H1 (cell line): ENCODE data around the gene RAPGEF6. TPM values are rescaled to one million over a fixed set of nuclear protein-coding genes. Genes with fewer than 3 reads are reported as not detected.

Experiments used
- TBP ChIP-seq: IDR thresholded peaks from 2 replicates; pipeline ENCODE4 v1.6.1; 2011; ENCODE audit warnings: low read depth, low read length, improper control_type of control experiment
- polyA plus RNA-seq, 7 experiments: library from polyadenylated mRNA; depleted of rRNA in 3 of 7; stranded (reverse) in 5 of 7; unstranded in 2 of 7; fragments of >200 nt in 5 of 7; fragments of 200-250 nt in 2 of 7; gene quantifications; 1 replicate in 5 of 7; 2 replicates in 1 of 7; 4 replicates in 1 of 7; pipeline versions ENCODE4 v1.2.1 to v1.2.3, GENCODE V29; 2011 to 2013; ENCODE audit warnings: missing spikeins in 2 of 7, mixed read lengths in 2 of 7
- total RNA-seq: library from RNA; stranded (reverse); fragmentation: NEBNext Ultra II Directional; extraction: Animal tissue kit (Norgen Biotek cat#: 25700); gene quantifications from 2 replicates; pipeline ENCODE4 v1.2.1, GENCODE V29; 2021
- TF ChIP-seq, protein P1 (sequence below): fragments of 300-600 bp; sonication (generic); IDR thresholded peaks from 2 replicates; pipeline ENCODE4 v1.7.1; 2012; ENCODE audit warnings: low read length, moderate library complexity, mild to moderate bottlenecking, inconsistent platforms; ENCODE audit not compliant: insufficient replicate concordance

The RAPGEF6 gene
- total and polyA plus RNA-seq, 2 of the 8 experiments (the other 6 are each of a cell fraction or from before 2014, with no cell fraction given) = 4.8 to 20.0 TPM

DNA sequence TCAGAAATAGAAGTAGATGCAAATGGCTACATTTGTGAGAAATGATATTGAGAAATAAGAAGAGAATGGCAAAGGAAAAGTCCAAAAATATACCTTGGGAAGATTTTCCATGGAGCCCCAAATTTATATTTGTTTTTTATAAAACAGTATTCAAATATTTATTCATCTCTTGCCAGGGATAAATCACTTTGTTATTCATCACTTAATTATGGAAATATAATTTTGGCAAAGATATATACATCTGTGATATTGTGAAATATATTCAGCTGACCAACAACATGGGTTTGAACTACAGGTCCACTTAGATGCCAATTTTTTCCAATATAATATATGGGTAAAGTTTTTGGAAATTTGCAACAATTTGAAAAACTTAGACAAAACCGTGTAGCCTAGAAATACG lies 19.7 kb upstream of the RAPGEF6 start (continued):
- TF ChIP-seq, protein P1, sequence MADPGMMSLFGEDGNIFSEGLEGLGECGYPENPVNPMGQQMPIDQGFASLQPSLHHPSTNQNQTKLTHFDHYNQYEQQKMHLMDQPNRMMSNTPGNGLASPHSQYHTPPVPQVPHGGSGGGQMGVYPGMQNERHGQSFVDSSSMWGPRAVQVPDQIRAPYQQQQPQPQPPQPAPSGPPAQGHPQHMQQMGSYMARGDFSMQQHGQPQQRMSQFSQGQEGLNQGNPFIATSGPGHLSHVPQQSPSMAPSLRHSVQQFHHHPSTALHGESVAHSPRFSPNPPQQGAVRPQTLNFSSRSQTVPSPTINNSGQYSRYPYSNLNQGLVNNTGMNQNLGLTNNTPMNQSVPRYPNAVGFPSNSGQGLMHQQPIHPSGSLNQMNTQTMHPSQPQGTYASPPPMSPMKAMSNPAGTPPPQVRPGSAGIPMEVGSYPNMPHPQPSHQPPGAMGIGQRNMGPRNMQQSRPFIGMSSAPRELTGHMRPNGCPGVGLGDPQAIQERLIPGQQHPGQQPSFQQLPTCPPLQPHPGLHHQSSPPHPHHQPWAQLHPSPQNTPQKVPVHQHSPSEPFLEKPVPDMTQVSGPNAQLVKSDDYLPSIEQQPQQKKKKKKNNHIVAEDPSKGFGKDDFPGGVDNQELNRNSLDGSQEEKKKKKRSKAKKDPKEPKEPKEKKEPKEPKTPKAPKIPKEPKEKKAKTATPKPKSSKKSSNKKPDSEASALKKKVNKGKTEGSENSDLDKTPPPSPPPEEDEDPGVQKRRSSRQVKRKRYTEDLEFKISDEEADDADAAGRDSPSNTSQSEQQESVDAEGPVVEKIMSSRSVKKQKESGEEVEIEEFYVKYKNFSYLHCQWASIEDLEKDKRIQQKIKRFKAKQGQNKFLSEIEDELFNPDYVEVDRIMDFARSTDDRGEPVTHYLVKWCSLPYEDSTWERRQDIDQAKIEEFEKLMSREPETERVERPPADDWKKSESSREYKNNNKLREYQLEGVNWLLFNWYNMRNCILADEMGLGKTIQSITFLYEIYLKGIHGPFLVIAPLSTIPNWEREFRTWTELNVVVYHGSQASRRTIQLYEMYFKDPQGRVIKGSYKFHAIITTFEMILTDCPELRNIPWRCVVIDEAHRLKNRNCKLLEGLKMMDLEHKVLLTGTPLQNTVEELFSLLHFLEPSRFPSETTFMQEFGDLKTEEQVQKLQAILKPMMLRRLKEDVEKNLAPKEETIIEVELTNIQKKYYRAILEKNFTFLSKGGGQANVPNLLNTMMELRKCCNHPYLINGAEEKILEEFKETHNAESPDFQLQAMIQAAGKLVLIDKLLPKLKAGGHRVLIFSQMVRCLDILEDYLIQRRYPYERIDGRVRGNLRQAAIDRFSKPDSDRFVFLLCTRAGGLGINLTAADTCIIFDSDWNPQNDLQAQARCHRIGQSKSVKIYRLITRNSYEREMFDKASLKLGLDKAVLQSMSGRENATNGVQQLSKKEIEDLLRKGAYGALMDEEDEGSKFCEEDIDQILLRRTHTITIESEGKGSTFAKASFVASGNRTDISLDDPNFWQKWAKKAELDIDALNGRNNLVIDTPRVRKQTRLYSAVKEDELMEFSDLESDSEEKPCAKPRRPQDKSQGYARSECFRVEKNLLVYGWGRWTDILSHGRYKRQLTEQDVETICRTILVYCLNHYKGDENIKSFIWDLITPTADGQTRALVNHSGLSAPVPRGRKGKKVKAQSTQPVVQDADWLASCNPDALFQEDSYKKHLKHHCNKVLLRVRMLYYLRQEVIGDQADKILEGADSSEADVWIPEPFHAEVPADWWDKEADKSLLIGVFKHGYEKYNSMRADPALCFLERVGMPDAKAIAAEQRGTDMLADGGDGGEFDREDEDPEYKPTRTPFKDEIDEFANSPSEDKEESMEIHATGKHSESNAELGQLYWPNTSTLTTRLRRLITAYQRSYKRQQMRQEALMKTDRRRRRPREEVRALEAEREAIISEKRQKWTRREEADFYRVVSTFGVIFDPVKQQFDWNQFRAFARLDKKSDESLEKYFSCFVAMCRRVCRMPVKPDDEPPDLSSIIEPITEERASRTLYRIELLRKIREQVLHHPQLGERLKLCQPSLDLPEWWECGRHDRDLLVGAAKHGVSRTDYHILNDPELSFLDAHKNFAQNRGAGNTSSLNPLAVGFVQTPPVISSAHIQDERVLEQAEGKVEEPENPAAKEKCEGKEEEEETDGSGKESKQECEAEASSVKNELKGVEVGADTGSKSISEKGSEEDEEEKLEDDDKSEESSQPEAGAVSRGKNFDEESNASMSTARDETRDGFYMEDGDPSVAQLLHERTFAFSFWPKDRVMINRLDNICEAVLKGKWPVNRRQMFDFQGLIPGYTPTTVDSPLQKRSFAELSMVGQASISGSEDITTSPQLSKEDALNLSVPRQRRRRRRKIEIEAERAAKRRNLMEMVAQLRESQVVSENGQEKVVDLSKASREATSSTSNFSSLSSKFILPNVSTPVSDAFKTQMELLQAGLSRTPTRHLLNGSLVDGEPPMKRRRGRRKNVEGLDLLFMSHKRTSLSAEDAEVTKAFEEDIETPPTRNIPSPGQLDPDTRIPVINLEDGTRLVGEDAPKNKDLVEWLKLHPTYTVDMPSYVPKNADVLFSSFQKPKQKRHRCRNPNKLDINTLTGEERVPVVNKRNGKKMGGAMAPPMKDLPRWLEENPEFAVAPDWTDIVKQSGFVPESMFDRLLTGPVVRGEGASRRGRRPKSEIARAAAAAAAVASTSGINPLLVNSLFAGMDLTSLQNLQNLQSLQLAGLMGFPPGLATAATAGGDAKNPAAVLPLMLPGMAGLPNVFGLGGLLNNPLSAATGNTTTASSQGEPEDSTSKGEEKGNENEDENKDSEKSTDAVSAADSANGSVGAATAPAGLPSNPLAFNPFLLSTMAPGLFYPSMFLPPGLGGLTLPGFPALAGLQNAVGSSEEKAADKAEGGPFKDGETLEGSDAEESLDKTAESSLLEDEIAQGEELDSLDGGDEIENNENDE = no peak
- no peak for TF ChIP-seq TBP
